H1 (cell line): ENCODE data around the gene TRIM44. TPM values are rescaled to one million over a fixed set of nuclear protein-coding genes. Genes with fewer than 3 reads are reported as not detected.

Source experiments
- CTCF ChIA-PET: fragments of 300-600 bp; sonication (Branson Sonifier 250); formaldehyde crosslinking; loops from one replicate; lab custom pipeline; 2021; ENCODE audit not compliant: partially characterized antibody; lab: Charles Lee
- POLR2A ChIA-PET: fragments of 300-600 bp; sonication (Branson Sonifier 250); formaldehyde crosslinking; loops from one replicate; lab custom pipeline; 2021; ENCODE audit warnings: inconsistent platforms; ENCODE audit not compliant: partially characterized antibody; lab: Charles Lee
- DNase-seq, 2 experiments: peaks; one replicate each; pipeline versions ENCODE4 v3.0.0 to v3.0.0-alpha.2; 2010 to 2022; ENCODE audit warnings: low spot score in 2 of 2, low read depth in 1 of 2, mixed read lengths in 1 of 2
- FAIRE-seq: peaks from 2 replicates; lab custom pipeline; 2011; peaks lifted over from hg19 to GRCh38; lab: Jason Lieb, UNC
- H2AFZ ChIP-seq: 2 replicates; pipeline ENCODE4 v1.8.1; 2012; ENCODE audit warnings: low read length, inconsistent platforms
- H2AK5ac ChIP-seq: 2 replicates; pipeline ENCODE4 v1.6.1; 2013; ENCODE audit warnings: low read depth, low read length
- H2BK120ac ChIP-seq: replicated peaks from 2 replicates; pipeline ENCODE3; 2013; ENCODE audit warnings: low read depth, low read length, inconsistent platforms
- H2BK12ac ChIP-seq: 2 replicates; pipeline ENCODE4 v1.6.1; 2013; ENCODE audit warnings: low read depth, low read length
- H2BK15ac ChIP-seq: 2 replicates; pipeline ENCODE4 v1.6.1; 2013; ENCODE audit warnings: low read length
- H2BK20ac ChIP-seq: 2 replicates; pipeline ENCODE4 v1.6.1; 2013; ENCODE audit warnings: low read length
- H2BK5ac ChIP-seq: 2 replicates; pipeline ENCODE4 v1.6.1; 2013; ENCODE audit warnings: low read depth, low read length
- H3K14ac ChIP-seq: 2 replicates; pipeline ENCODE4 v1.6.1; 2013; ENCODE audit warnings: inconsistent platforms; ENCODE audit not compliant: insufficient read length
- H3K18ac ChIP-seq: 2 replicates; pipeline ENCODE4 v1.6.1; 2013; ENCODE audit warnings: low read length; ENCODE audit errors: extremely low read depth
- H3K23ac ChIP-seq: 2 replicates; pipeline ENCODE4 v1.6.1; 2013; ENCODE audit warnings: inconsistent platforms; ENCODE audit not compliant: insufficient read length
- H3K23me2 ChIP-seq: 2 replicates; pipeline ENCODE4 v1.6.1; 2013; ENCODE audit warnings: low read depth, low read length
- H3K27ac ChIP-seq: 2 replicates; pipeline ENCODE4 v1.6.1; 2011; ENCODE audit warnings: low read depth, low read length, inconsistent platforms
- H3K27me3 ChIP-seq, 4 experiments: replicated peaks in 1 of 4; 1 replicate in 1 of 4; 2 replicates in 3 of 4; pipeline versions ENCODE4 v1.6.1 to v1.8.1; 2011 to 2013; ENCODE audit warnings: low read length in 3 of 4, mild to moderate bottlenecking in 3 of 4, inconsistent platforms in 2 of 4, mixed read lengths in 2 of 4, moderate library complexity in 1 of 4; ENCODE audit not compliant: control insufficient read depth in 3 of 4, insufficient read depth in 3 of 4; ENCODE audit errors: extremely low read depth in 1 of 4
- H3K36me3 ChIP-seq, 4 experiments: 2 replicates each; pipeline versions ENCODE4 v1.6.1 to v1.8.1; 2011 to 2013; ENCODE audit warnings: mild to moderate bottlenecking in 4 of 4, low read length in 3 of 4, moderate library complexity in 2 of 4, control low read depth in 1 of 4, inconsistent platforms in 1 of 4; ENCODE audit not compliant: insufficient read depth in 4 of 4, control insufficient read depth in 2 of 4
- H3K4ac ChIP-seq: replicated peaks from 2 replicates; pipeline ENCODE3; 2013; ENCODE audit warnings: low read length, low read depth, mixed read lengths, inconsistent platforms; ENCODE audit not compliant: insufficient read length
- H3K4me1 ChIP-seq, 4 experiments: replicated peaks in 1 of 4; 1 replicate in 1 of 4; 2 replicates in 3 of 4; pipeline versions ENCODE4 v1.6.1 to v1.8.1; 2011 to 2013; ENCODE audit warnings: low read length in 3 of 4, inconsistent platforms in 2 of 4, mixed read lengths in 1 of 4; ENCODE audit not compliant: insufficient read depth in 4 of 4, control insufficient read depth in 3 of 4
- H3K4me2 ChIP-seq, 2 experiments: 2 replicates each; pipeline versions ENCODE4 v1.6.1 to v1.8.1; 2011 to 2013; ENCODE audit warnings: low read depth in 2 of 2, low read length in 2 of 2, control low read depth in 1 of 2, inconsistent platforms in 1 of 2, mild to moderate bottlenecking in 1 of 2; ENCODE audit not compliant: insufficient read depth in 1 of 2
- H3K4me3 ChIP-seq, 4 experiments: fragments of 200-600, 300-600 bp in 1 of 4; sonication (generic), shearing (Covaris generic), sonication (Bioruptor Twin) in 1 of 4; 2 replicates each; pipeline versions ENCODE4 v1.5.1 to v1.8.1; 2011 to 2016; ENCODE audit warnings: low read length in 4 of 4, low read depth in 3 of 4, control low read depth in 2 of 4, inconsistent platforms in 2 of 4, mild to moderate bottlenecking in 2 of 4, mixed read lengths in 1 of 4, moderate library complexity in 1 of 4; ENCODE audit not compliant: insufficient read depth in 2 of 4; ENCODE audit errors: extremely low read depth in 1 of 4
- H3K56ac ChIP-seq: replicated peaks from 2 replicates; pipeline ENCODE3; 2013; ENCODE audit warnings: low read depth, mild to moderate bottlenecking, mixed read lengths, low read length, inconsistent platforms; ENCODE audit not compliant: insufficient read length
- H3K79me1 ChIP-seq: 2 replicates; pipeline ENCODE4 v1.6.1; 2013; ENCODE audit warnings: low read depth, low read length, control low read depth
- H3K79me2 ChIP-seq, 2 experiments: 2 replicates each; pipeline versions ENCODE4 v1.6.1 to v1.8.1; 2012 to 2013; ENCODE audit warnings: low read length in 2 of 2, mild to moderate bottlenecking in 2 of 2, inconsistent platforms in 1 of 2; ENCODE audit not compliant: insufficient read depth in 2 of 2, control insufficient read depth in 1 of 2
- H3K9ac ChIP-seq, 4 experiments: replicated peaks in 1 of 4; 1 replicate in 1 of 4; 2 replicates in 3 of 4; pipeline versions ENCODE4 v1.6.1 to v1.8.1; 2011 to 2013; ENCODE audit warnings: low read depth in 3 of 4, low read length in 3 of 4, control low read depth in 2 of 4, mild to moderate bottlenecking in 2 of 4, moderate library complexity in 2 of 4, inconsistent platforms in 1 of 4; ENCODE audit errors: extremely low read depth in 1 of 4
- H3K9me3 ChIP-seq, 2 experiments: 2 replicates each; pipeline versions ENCODE4 v1.6.1 to v1.8.1; 2012 to 2013; ENCODE audit warnings: mild to moderate bottlenecking in 2 of 2, moderate library complexity in 2 of 2, control low read depth in 1 of 2, inconsistent platforms in 1 of 2, low read depth in 1 of 2, low read length in 1 of 2, mixed read lengths in 1 of 2; ENCODE audit not compliant: insufficient read depth in 2 of 2
- H4K20me1 ChIP-seq, 2 experiments: replicated peaks in 1 of 2; 2 replicates each; pipeline versions ENCODE3 to v1.8.1; 2011 to 2013; ENCODE audit warnings: inconsistent platforms in 2 of 2, low read length in 2 of 2, mild to moderate bottlenecking in 1 of 2; ENCODE audit not compliant: insufficient read depth in 2 of 2, control insufficient read depth in 1 of 2
- H4K5ac ChIP-seq: 2 replicates; pipeline ENCODE4 v1.6.1; 2013; ENCODE audit warnings: low read length, low read depth, mixed read lengths, inconsistent platforms; ENCODE audit not compliant: insufficient read length
- H4K8ac ChIP-seq: 2 replicates; pipeline ENCODE4 v1.8.0; 2013; ENCODE audit warnings: mild to moderate bottlenecking, moderate library complexity, low read length, inconsistent platforms; ENCODE audit not compliant: insufficient read depth; ENCODE audit errors: extremely low read depth
- H4K91ac ChIP-seq: replicated peaks from 2 replicates; pipeline ENCODE3; 2013; ENCODE audit warnings: low read length, mixed read lengths, inconsistent platforms; ENCODE audit not compliant: insufficient read length
- ASH2L ChIP-seq: fragments of 200-600, 300-600 bp; sonication (generic); IDR thresholded peaks from one replicate; pipeline ENCODE4 v1.7.1; 2017; ENCODE audit warnings: low read length
- BCL11A ChIP-seq, 2 experiments: IDR thresholded peaks; one replicate each; pipeline ENCODE4 v1.6.1; 2011; ENCODE audit warnings: low read depth in 2 of 2, low read length in 2 of 2, mild to moderate bottlenecking in 2 of 2
- CEBPB ChIP-seq: IDR thresholded peaks from 2 replicates; pipeline ENCODE4 v1.6.1; 2012; ENCODE audit warnings: low read depth, low read length
- CREB1 ChIP-seq: IDR thresholded peaks from 2 replicates; pipeline ENCODE4 v1.6.1; 2012; ENCODE audit warnings: inconsistent platforms
- CTBP2 ChIP-seq: IDR thresholded peaks from 2 replicates; pipeline ENCODE4 v1.7.0; 2011; ENCODE audit warnings: borderline replicate concordance, mild to moderate bottlenecking, moderate library complexity, mixed read lengths, low read length; ENCODE audit not compliant: insufficient read depth, insufficient read length
- EGR1 ChIP-seq: IDR thresholded peaks from 2 replicates; pipeline ENCODE4 v1.6.1; 2011; ENCODE audit warnings: low read depth, low read length, borderline replicate concordance
- GTF2F1 ChIP-seq: IDR thresholded peaks from 2 replicates; pipeline ENCODE4 v1.6.1; 2012; ENCODE audit warnings: low read depth, low read length, improper control_type of control experiment, borderline replicate concordance
- HDAC6 ChIP-seq: IDR thresholded peaks from one replicate; pipeline ENCODE4 v1.7.1; 2012; ENCODE audit warnings: low read depth, mild to moderate bottlenecking, inconsistent platforms, low read length, moderate library complexity
- MAX ChIP-seq: IDR thresholded peaks from 2 replicates; pipeline ENCODE4 v1.6.1; 2012; ENCODE audit warnings: inconsistent platforms
- POLR2AphosphoS5 ChIP-seq: IDR thresholded peaks from 2 replicates; pipeline ENCODE4 v1.6.1; 2011; ENCODE audit warnings: low read depth, low read length
- RFX5 ChIP-seq: IDR thresholded peaks from 2 replicates; pipeline ENCODE4 v1.6.1; 2011; ENCODE audit warnings: low read depth, low read length, improper control_type of control experiment, borderline replicate concordance
- SP1 ChIP-seq: IDR thresholded peaks from 2 replicates; pipeline ENCODE4 v1.6.1; 2011; ENCODE audit warnings: low read depth, low read length
- SP4 ChIP-seq: IDR thresholded peaks from 2 replicates; pipeline ENCODE4 v1.6.1; 2012; ENCODE audit warnings: low read length, inconsistent platforms
- TCF12 ChIP-seq: IDR thresholded peaks from 2 replicates; pipeline ENCODE4 v1.6.1; 2011; ENCODE audit warnings: low read depth, mild to moderate bottlenecking, low read length
- ZNF274 ChIP-seq: IDR thresholded peaks from 2 replicates; pipeline ENCODE4 v1.7.0; 2012; ENCODE audit warnings: low read length, borderline replicate concordance; ENCODE audit errors: extremely low read depth
- WGBS, 2 experiments: shearing (Covaris generic) in 1 of 2; methylation state at CpG; one replicate each; pipeline versions ENCODE4 v1.1.6 to v1.1.7; 2013 to 2015; ENCODE audit warnings: low lambda C conversion rate in 2 of 2, mixed read lengths in 2 of 2, inconsistent platforms in 1 of 2, low coverage in 1 of 2, missing lambda C conversion rate in 1 of 2; ENCODE audit not compliant: insufficient replicate concordance in 2 of 2, insufficient coverage in 1 of 2, insufficient read length in 1 of 2; ENCODE audit errors: extremely low coverage in 1 of 2, missing lambda C conversion rate in 1 of 2; 5-methylcytosine and 5-hydroxymethylcytosine counted together
- polyA plus RNA-seq, 7 experiments: library from polyadenylated mRNA; depleted of rRNA in 3 of 7; stranded (reverse) in 5 of 7; unstranded in 2 of 7; fragments of >200 nt in 5 of 7; fragments of 200-250 nt in 2 of 7; gene quantifications; 1 replicate in 5 of 7; 2 replicates in 1 of 7; 4 replicates in 1 of 7; pipeline versions ENCODE4 v1.2.1 to v1.2.3, GENCODE V29; 2011 to 2013; ENCODE audit warnings: missing spikeins in 2 of 7, mixed read lengths in 2 of 7
- total RNA-seq: library from RNA; stranded (reverse); fragmentation: NEBNext Ultra II Directional; extraction: Animal tissue kit (Norgen Biotek cat#: 25700); gene quantifications from 2 replicates; pipeline ENCODE4 v1.2.1, GENCODE V29; 2021

TRIM44 gene
- total and polyA plus RNA-seq, 2 of the 8 experiments (the other 6 are each of a cell fraction or from before 2014, with no cell fraction given): 13.9 to 34.4 TPM

- Histone ChIP-seq H4K91ac (no peak overlapping the region), H2BK20ac (no peak overlapping the region), H3K79me2 (no peaks in the 10 kb centered on the region), H3K4me2 (no peak overlapping the region), H4K8ac (no peak overlapping the region), H3K4ac (no peak overlapping the region), H2BK15ac (no peak overlapping the region), H3K27me3 (no peaks in the 10 kb centered on the region), H2BK5ac (no peak overlapping the region), H3K27ac (no peak overlapping the region), H3K18ac (no peak overlapping the region), H4K5ac (no peak overlapping the region), H3K14ac (no peak overlapping the region), H2BK12ac (no peak overlapping the region), H3K23me2 (no peaks in the 10 kb centered on the region), H4K20me1 (no peaks in the 10 kb centered on the region), H3K4me3 (no peak overlapping the region), H3K79me1 (no peaks in the 10 kb centered on the region), H3K9ac (no peak overlapping the region)
- WGBS, 2 experiments: 89% methylated on average over 4 of the region's 4 CpGs; no CpG with 5 or more reads in 1 of the 2 experiments
- ChIA-PET POLR2A (interaction anchor here (1.1 kb wide), 1 partner anchor 9 kb away, joined by 3 read pairs; no protein-coding TSS in a partner anchor), CTCF (interaction anchor here (0.6 kb wide), 1 partner anchor 1552 kb away, joined by 4 read pairs; no protein-coding TSS in a partner anchor)
- DNase-seq (no peak), FAIRE-seq (no peak)
- TF ChIP-seq GTF2F1: no peak
- TF ChIP-seq EGR1: no peak
- TF ChIP-seq ZNF274: no peak
- no peak for TF ChIP-seq MAX
- TF ChIP-seq ASH2L: no peak
- TF ChIP-seq SP1: no peak
- TF ChIP-seq SP4: no peak
- TF ChIP-seq CTBP2: no peak
- TF ChIP-seq TCF12: no peak
- no peak for TF ChIP-seq POLR2AphosphoS5
- no peak for TF ChIP-seq HDAC6
- no peak for TF ChIP-seq CEBPB
- TF ChIP-seq CREB1: no peak
- TF ChIP-seq RFX5: no peak
- TF ChIP-seq BCL11A (IDR thresholded peaks at IDR 0.05; ENCODE audit: low read depth in 2 of 2, low read length in 2 of 2): no peak
- TF ChIP-seq, all 59 proteins: peak for 0
- Histone ChIP-seq H2AK5ac (no peak overlapping the region), H2BK120ac (no peak overlapping the region), H3K56ac (no peak overlapping the region), H3K4me1 (no peaks in the 10 kb centered on the region; a peak in 1 of 7 replicates), H3K36me3 (no peaks in the 10 kb centered on the region), H2AFZ (no peak overlapping the region), H3K23ac (no peak overlapping the region), H3K9me3 (no peaks in the 10 kb centered on the region)
Measured at GRCh38 chr11:35742707-35743454, 80.3 kb downstream of the TRIM44 start.
